Naive thymus-derived CD4-positive, alpha-beta T cell (primary cell): ENCODE measurements around the gene TH. TPM values are rescaled to one million over a fixed set of nuclear protein-coding genes. Genes with fewer than 3 reads are reported as not detected.

Experiments
- ATAC-seq: fragments of 150-1000 bp; cut with Tn5 transposase; 2 replicates; pipeline ENCODE4 v1.10.0; 2021; ENCODE audit warnings: mild to moderate bottlenecking, moderate library complexity
- CTCF ChIA-PET: fragments of 350-600 bp; sonication (Branson Sonifier 250); formaldehyde crosslinking; loops from one replicate; lab custom pipeline; 2021; ENCODE audit warnings: antibody characterized with exemption; lab: Charles Lee
- POLR2A ChIA-PET: fragments of 350-600 bp; sonication (Branson Sonifier 250); formaldehyde crosslinking; loops from one replicate; lab custom pipeline; 2021; ENCODE audit warnings: antibody characterized with exemption, inconsistent platforms; lab: Charles Lee
- DNase-seq, 9 donors: peaks; one replicate each; pipeline versions ENCODE4 v3.0.0 to v3.0.0-alpha.2; 2020 to 2022; ENCODE audit warnings: mixed read lengths in 1 of 9
- H3K27ac ChIP-seq: one replicate; pipeline ENCODE4 v1.7.0; 2013; ENCODE audit warnings: mild to moderate bottlenecking, low read depth, low read length, moderate library complexity
- H3K27me3 ChIP-seq, 2 donors: one replicate each; pipeline ENCODE4 v1.7.0; 2013; ENCODE audit warnings: low read length in 2 of 2, mild to moderate bottlenecking in 2 of 2, moderate library complexity in 2 of 2; ENCODE audit not compliant: control insufficient read depth in 2 of 2, insufficient read depth in 2 of 2
- H3K36me3 ChIP-seq, 3 experiments: 1 replicate in 2 of 3; 2 replicates in 1 of 3; pipeline ENCODE4 v1.7.0; 2013; ENCODE audit warnings: low read length in 3 of 3, mild to moderate bottlenecking in 3 of 3, moderate library complexity in 1 of 3; ENCODE audit not compliant: insufficient read depth in 3 of 3, control insufficient read depth in 2 of 3
- H3K4me1 ChIP-seq, 2 donors: one replicate each; pipeline ENCODE4 v1.7.0; 2013; ENCODE audit warnings: low read length in 2 of 2, mild to moderate bottlenecking in 2 of 2, moderate library complexity in 1 of 2; ENCODE audit not compliant: control insufficient read depth in 2 of 2, insufficient read depth in 2 of 2
- H3K4me3 ChIP-seq: 2 replicates; pipeline ENCODE4 v1.7.0; 2013; ENCODE audit warnings: mild to moderate bottlenecking, low read length
- H3K9me3 ChIP-seq, 3 experiments: 1 replicate in 2 of 3; 2 replicates in 1 of 3; pipeline ENCODE4 v1.7.0; 2013; ENCODE audit warnings: low read length in 3 of 3; ENCODE audit not compliant: control insufficient read depth in 2 of 3
- H3K27ac Mint-ChIP-seq, 9 donors: one replicate each; pipeline ENCODE4 v1.8.0; 2020 to 2022; ENCODE audit warnings: mixed read lengths in 9 of 9, mild to moderate bottlenecking in 8 of 9, moderate library complexity in 5 of 9, inconsistent platforms in 2 of 9
- H3K27me3 Mint-ChIP-seq, 5 donors: one replicate each; pipeline ENCODE4 v1.8.0; 2021 to 2022; ENCODE audit warnings: mixed read lengths in 5 of 5, mild to moderate bottlenecking in 1 of 5
- H3K36me3 Mint-ChIP-seq, 5 donors: one replicate each; pipeline ENCODE4 v1.8.0; 2020 to 2022; ENCODE audit warnings: mixed read lengths in 5 of 5, mild to moderate bottlenecking in 3 of 5, inconsistent platforms in 1 of 5
- H3K4me1 Mint-ChIP-seq, 7 donors: one replicate each; pipeline ENCODE4 v1.8.0; 2020 to 2022; ENCODE audit warnings: mixed read lengths in 7 of 7, mild to moderate bottlenecking in 3 of 7, inconsistent platforms in 1 of 7
- H3K4me3 Mint-ChIP-seq, 10 donors: one replicate each; pipeline ENCODE4 v1.8.0; 2020 to 2022; ENCODE audit warnings: mild to moderate bottlenecking in 10 of 10, mixed read lengths in 10 of 10, moderate library complexity in 6 of 10, inconsistent platforms in 2 of 10
- H3K9me3 Mint-ChIP-seq, 11 donors: one replicate each; pipeline ENCODE4 v1.8.0; 2020 to 2022; ENCODE audit warnings: mixed read lengths in 11 of 11, mild to moderate bottlenecking in 4 of 11, inconsistent platforms in 1 of 11, moderate library complexity in 1 of 11
- intact Hi-C, 2 donors: fragments of 100-400 bp; cut with micrococcal nuclease; formaldehyde crosslinking; loops; one replicate each; pipeline ENCODE4 v1.15.1; 2023
- polyA plus RNA-seq, 2 donors: library from polyadenylated mRNA; unstranded; fragments of 300-500 nt; fragmentation: Illumina TruSeq; gene quantifications; one replicate each; pipeline ENCODE4 v1.2.3, GENCODE V29; 2021
- total RNA-seq, 6 experiments: library from RNA in 5 of 6; stranded (reverse) in 5 of 6; gene quantifications; 1 replicate in 5 of 6; 2 replicates in 1 of 6; pipeline ENCODE4 v1.2.3 and lab custom pipeline; 2021 to 2026

Gene TH
- total and polyA plus RNA-seq, 7 experiments from 2014 or later, result not detected

DNA sequence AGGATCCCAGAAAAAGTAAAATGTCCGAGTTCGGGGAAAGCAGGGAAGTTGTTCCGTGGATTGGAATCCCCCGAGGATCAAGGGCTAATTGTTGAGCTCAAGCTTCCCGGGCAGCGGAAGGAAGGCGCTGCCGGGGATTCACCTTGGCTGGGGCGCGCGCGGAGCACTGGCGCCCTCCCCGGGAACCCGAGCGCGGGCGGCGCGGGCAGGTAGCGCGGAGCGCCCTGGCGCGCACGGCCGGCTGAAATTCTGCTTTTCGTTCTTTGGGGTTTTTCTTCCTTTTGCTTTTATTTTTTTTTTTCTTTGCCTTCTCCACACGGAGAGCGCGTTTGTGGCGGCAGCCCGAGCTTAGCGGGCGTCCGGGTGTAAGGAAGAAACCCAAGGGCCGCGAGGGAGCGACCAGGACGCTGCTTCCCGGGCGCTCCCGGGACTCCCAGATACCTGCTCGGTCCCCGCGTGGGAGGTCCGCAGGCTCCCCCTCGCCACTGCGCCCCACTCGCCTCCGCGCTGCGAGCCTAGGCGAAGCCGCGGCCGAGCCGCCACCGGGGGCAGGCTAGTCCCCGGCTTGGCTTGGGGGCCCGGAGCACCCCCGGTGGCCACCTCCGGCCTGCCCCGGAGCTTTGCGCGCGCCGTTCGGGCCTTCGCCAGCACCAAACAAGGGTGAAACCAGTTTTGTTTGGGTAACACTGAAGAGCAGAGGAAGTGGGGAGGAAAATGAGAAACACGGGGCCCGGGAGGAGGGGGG is 27.6 kb downstream of the TH start:
- DNase-seq (no peak), ATAC-seq (no peak)
- intact Hi-C loops, result loop anchor here in 1 of 2 donors (5.0 kb wide), 1 partner anchor 67 kb away; no protein-coding TSS in a partner anchor
- H3K9me3 ChIP-seq, result no peaks in the 10 kb centered on the region
- no peaks in the 10 kb centered on the region for H3K36me3 Mint-ChIP-seq
- H3K27me3 Mint-ChIP-seq, result peaks cover 35 to 71% (median 62%) of the 10 kb centered on the region in 5 donors
- H3K4me1 Mint-ChIP-seq, result peaks cover 0 to 14% (median 9%) of the 10 kb centered on the region in 7 donors
- CTCF ChIA-PET, result interaction anchor here (1.0 kb wide), 1 partner anchor 107 kb away, joined by 3 read pairs; no protein-coding TSS in a partner anchor
- H3K4me3 ChIP-seq, result no peak overlapping the region
- H3K27ac ChIP-seq, result no peak overlapping the region
- POLR2A ChIA-PET, result interaction anchor here (0.6 kb wide), 1 partner anchor 161 kb away, joined by 3 read pairs; no protein-coding TSS in a partner anchor
- H3K36me3 ChIP-seq, result no peaks in the 10 kb centered on the region
- H3K4me1 ChIP-seq, result no peaks in the 10 kb centered on the region
- peak overlapping the region in 6 of 10 donors; percentile 16 to 61 (median 46) for H3K4me3 Mint-ChIP-seq
- peak overlapping the region in 1 of 9 donors; percentile 23 for H3K27ac Mint-ChIP-seq
- peaks cover 4 to 7% of the 10 kb centered on the region in 2 donors for H3K27me3 ChIP-seq
- H3K9me3 Mint-ChIP-seq, result no peaks in the 10 kb centered on the region

DNA sequence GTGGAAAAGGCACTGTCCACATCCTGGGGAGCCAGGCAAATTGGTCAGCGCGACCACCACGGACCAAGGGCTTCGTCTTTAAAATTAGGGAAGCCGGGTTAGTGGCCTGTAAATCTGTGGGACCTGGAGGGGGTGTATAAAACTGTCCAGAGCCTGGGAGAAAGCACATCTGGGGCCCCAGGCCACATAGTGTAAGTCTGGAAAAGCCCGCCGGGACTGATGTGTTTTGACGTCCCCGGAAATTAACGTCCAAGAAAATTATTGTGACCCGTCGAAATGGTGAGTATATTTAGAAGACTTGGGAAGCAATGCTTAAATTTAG is 28.2 kb downstream of the TH start:
- Histone ChIP-seq H3K9me3 (no peaks in the 10 kb centered on the region), H3K27me3 (peaks cover 4 to 7% of the 10 kb centered on the region in 2 donors), H3K27ac (no peak overlapping the region), H3K4me3 (no peak overlapping the region), H3K36me3 (no peaks in the 10 kb centered on the region), H3K4me1 (no peaks in the 10 kb centered on the region)
- CTCF ChIA-PET, result interaction anchor here (1.0 kb wide), 1 partner anchor 107 kb away, joined by 3 read pairs; no protein-coding TSS in a partner anchor
- intact Hi-C loops, result loop anchor here in 1 of 2 donors (5.0 kb wide), 1 partner anchor 66 kb away; no protein-coding TSS in a partner anchor
- Mint-ChIP-seq H3K36me3 (peaks cover 0 to under 1% (median 0%) of the 10 kb centered on the region in 5 donors), H3K27ac (peak overlapping the region in 1 of 9 donors; percentile 23), H3K4me1 (peaks cover 0 to 15% (median 9%) of the 10 kb centered on the region in 7 donors), H3K27me3 (peaks cover 35 to 67% (median 57%) of the 10 kb centered on the region in 5 donors), H3K4me3 (peak overlapping the region in 7 of 10 donors; percentile 16 to 61 (median 44)), H3K9me3 (peaks cover 0 to under 1% (median 0%) of the 10 kb centered on the region in 11 donors)
- POLR2A ChIA-PET, result interaction anchor here (0.6 kb wide), 1 partner anchor 162 kb away, joined by 3 read pairs; no protein-coding TSS in a partner anchor
- DNase-seq, result no peak
- no peak for ATAC-seq

DNA sequence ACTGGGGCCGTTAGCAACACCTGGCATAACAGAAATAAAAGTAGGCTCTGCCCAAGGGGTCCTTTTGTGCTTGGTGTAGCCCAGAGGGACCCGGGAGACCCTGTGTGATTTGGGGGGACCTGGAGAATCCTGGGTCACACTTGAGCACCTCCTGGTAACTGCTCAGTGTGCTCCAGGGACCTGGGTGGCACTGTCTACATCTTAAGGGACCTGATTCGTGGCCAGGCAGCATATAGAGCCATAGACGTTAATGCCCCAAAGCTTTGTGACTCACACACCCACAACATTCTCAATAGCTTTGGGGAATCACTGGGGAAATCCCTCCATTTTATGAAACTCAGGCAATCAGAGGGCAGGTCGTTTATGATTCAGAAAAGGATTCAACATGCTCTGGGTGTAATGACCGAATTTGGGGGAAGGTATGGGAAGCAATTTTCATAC is 28.8 kb downstream of the TH start:
- Mint-ChIP-seq H3K4me1 (peaks cover 0 to 18% (median 9%) of the 10 kb centered on the region in 7 donors), H3K27ac (no peak overlapping the region), H3K27me3 (peaks cover 35 to 64% (median 51%) of the 10 kb centered on the region in 5 donors), H3K36me3 (peaks cover 0 to 2% (median 0%) of the 10 kb centered on the region in 5 donors), H3K9me3 (peaks cover 0 to 3% (median 0%) of the 10 kb centered on the region in 11 donors), H3K4me3 (peak overlapping the region in 3 of 10 donors; percentile 17 to 38 (median 19))
- Histone ChIP-seq H3K4me1 (no peaks in the 10 kb centered on the region), H3K27ac (no peak overlapping the region), H3K36me3 (no peaks in the 10 kb centered on the region), H3K9me3 (no peaks in the 10 kb centered on the region), H3K4me3 (no peak overlapping the region), H3K27me3 (peaks cover 4 to 7% of the 10 kb centered on the region in 2 donors)
- DNase-seq, result peak in 1 of 9 donors; percentile 42
- ATAC-seq, result peak; percentile 38
- ChIA-PET CTCF (interaction anchor here (0.9 kb wide), 1 partner anchor 260 kb away, joined by 4 read pairs; no protein-coding TSS in a partner anchor), POLR2A (no interaction called here)
- intact Hi-C loops, result loop anchor here in 1 of 2 donors (5.0 kb wide), 1 partner anchor 65 kb away; no protein-coding TSS in a partner anchor

DNA sequence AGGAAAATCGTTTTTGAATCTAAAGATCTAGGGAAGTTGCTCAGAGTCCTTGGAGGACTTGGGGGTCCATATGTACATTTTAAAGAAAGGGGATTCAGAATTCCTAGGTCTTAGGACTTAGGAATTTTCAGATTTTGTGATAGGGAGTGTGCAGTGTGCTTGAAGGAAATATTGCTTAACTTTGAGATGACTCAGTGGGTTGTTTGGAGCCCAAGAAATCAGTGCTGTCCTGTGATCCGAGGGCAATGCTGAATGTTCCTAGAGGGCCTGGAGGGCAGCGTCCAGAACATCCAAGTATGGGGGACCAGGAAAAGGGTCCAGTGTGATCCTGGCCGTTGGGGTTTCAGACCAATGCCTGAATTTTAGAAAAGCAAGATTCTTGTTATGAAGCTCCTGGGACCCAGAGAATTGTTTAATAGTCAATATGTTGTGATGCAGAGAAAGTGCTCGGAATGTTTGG is 29.3 kb downstream of the TH start:
- Mint-ChIP-seq H3K27me3 (peaks cover 35 to 67% (median 51%) of the 10 kb centered on the region in 5 donors), H3K27ac (no peak overlapping the region), H3K9me3 (peaks cover 0 to 3% (median 0%) of the 10 kb centered on the region in 11 donors), H3K4me3 (peak overlapping the region in 4 of 10 donors; percentile 17 to 38 (median 24)), H3K4me1 (peaks cover 0 to 18% (median 9%) of the 10 kb centered on the region in 7 donors), H3K36me3 (peaks cover 0 to 2% (median 0%) of the 10 kb centered on the region in 5 donors)
- ATAC-seq (no peak), DNase-seq (no peak)
- ChIA-PET POLR2A (no interaction called here), CTCF (interaction anchor here (0.9 to 1.6 kb wide), 3 partner anchors 8 to 260 kb away, joined by 4 to 7 read pairs (median 4); no protein-coding TSS in a partner anchor)
- Histone ChIP-seq H3K4me1 (no peaks in the 10 kb centered on the region), H3K27ac (no peak overlapping the region), H3K36me3 (no peaks in the 10 kb centered on the region), H3K27me3 (peaks cover 4 to 10% of the 10 kb centered on the region in 2 donors), H3K4me3 (no peak overlapping the region), H3K9me3 (no peaks in the 10 kb centered on the region)
- intact Hi-C loops, result loop anchor here in 1 of 2 donors (5.0 kb wide), 1 partner anchor 65 kb away; no protein-coding TSS in a partner anchor

- peak overlapping the region in 5 of 10 donors; percentile 12 to 61 (median 27) for H3K4me3 Mint-ChIP-seq
- peaks cover 38 to 66% (median 45%) of the 10 kb centered on the region in 5 donors for H3K27me3 Mint-ChIP-seq
- H3K4me1 Mint-ChIP-seq, result peaks cover 0 to 18% (median 9%) of the 10 kb centered on the region in 7 donors
- H3K9me3 ChIP-seq, result no peaks in the 10 kb centered on the region
- DNase-seq, result no peak
- CTCF ChIA-PET, result interaction anchor here (1.3 to 1.6 kb wide), 3 partner anchors 9 to 11 kb away, joined by 3 to 7 read pairs (median 4); no protein-coding TSS in a partner anchor
- peaks cover 0 to 2% (median 0%) of the 10 kb centered on the region in 5 donors for H3K36me3 Mint-ChIP-seq
- peak overlapping the region in 1 of 9 donors; percentile 39 for H3K27ac Mint-ChIP-seq
- H3K27me3 ChIP-seq, result peaks cover 4 to 8% of the 10 kb centered on the region in 2 donors
- no peak overlapping the region for H3K4me3 ChIP-seq
- H3K36me3 ChIP-seq, result no peaks in the 10 kb centered on the region
- no peak overlapping the region for H3K27ac ChIP-seq
- H3K9me3 Mint-ChIP-seq, result peaks cover 0 to 3% (median 0%) of the 10 kb centered on the region in 11 donors
- no peak for ATAC-seq
- POLR2A ChIA-PET, result no interaction called here
- H3K4me1 ChIP-seq, result no peaks in the 10 kb centered on the region
- intact Hi-C loops, result loop anchor here in 1 of 2 donors (5.0 kb wide), 1 partner anchor 63 kb away; no protein-coding TSS in a partner anchor
Observed at GRCh38 chr11:2140411-2141400, 30.9 kb downstream of the TH start.
